Measurements from ENCODE around the gene AMDHD2.

DNA sequence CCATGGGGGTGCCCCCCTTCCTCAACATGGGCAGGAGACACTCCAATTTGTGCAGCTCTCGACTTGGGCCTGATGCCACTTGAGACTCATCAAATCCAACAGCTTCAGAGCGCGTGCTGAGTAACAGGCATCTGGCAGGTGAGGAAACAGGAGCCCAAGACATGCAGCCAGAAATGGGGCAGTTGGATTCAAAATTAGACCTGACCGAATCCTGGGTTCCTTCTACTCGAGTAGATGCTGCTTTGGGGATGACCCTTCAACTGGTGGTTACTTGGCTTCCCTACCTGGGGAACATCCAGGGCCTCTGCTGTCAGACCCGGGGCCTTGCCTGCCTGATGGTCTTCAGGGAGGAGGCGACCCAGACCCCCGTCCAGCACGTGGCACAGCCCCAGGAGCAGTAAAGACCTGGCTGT lies 49.6 kb upstream of the AMDHD2 start:
- TF ChIP-seq MAFK (IDR thresholded peaks at IDR 0.05; ENCODE audit: low read depth, low read length) = no peak
- TF ChIP-seq, protein P1, sequence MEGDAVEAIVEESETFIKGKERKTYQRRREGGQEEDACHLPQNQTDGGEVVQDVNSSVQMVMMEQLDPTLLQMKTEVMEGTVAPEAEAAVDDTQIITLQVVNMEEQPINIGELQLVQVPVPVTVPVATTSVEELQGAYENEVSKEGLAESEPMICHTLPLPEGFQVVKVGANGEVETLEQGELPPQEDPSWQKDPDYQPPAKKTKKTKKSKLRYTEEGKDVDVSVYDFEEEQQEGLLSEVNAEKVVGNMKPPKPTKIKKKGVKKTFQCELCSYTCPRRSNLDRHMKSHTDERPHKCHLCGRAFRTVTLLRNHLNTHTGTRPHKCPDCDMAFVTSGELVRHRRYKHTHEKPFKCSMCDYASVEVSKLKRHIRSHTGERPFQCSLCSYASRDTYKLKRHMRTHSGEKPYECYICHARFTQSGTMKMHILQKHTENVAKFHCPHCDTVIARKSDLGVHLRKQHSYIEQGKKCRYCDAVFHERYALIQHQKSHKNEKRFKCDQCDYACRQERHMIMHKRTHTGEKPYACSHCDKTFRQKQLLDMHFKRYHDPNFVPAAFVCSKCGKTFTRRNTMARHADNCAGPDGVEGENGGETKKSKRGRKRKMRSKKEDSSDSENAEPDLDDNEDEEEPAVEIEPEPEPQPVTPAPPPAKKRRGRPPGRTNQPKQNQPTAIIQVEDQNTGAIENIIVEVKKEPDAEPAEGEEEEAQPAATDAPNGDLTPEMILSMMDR (IDR thresholded peaks at IDR 0.05; ENCODE audit: control extremely low read depth in 1 of 3, insufficient read depth in 1 of 3, low read depth in 1 of 3, low read length in 3 of 3) = no peak
- TF ChIP-seq HDAC2 (IDR thresholded peaks at IDR 0.05; ENCODE audit: borderline replicate concordance in 1 of 2, low read depth in 2 of 2, low read length in 2 of 2) = no peak
- no peak for TF ChIP-seq ZNF274 (IDR thresholded peaks at IDR 0.05; ENCODE audit: borderline replicate concordance, extremely low read depth, low read length)
- TF ChIP-seq KDM1A (IDR thresholded peaks at IDR 0.05; ENCODE audit: borderline replicate concordance, low read length) = no peak

Measured in H1 (cell line).